Fibroblast of peridontal ligament (primary cell): ENCODE results near the gene UBN1.
"Not testable (repeated sequence)": the region's sequence is repeated elsewhere in the genome, so short reads cannot be mapped to it uniquely, and the experiment has no call there.

Source experiments
- DNase-seq: peaks from one replicate; pipeline ENCODE4 v3.0.0-alpha.2; 2010; ENCODE audit errors: extremely low read depth

The UBN1 gene

DNA sequence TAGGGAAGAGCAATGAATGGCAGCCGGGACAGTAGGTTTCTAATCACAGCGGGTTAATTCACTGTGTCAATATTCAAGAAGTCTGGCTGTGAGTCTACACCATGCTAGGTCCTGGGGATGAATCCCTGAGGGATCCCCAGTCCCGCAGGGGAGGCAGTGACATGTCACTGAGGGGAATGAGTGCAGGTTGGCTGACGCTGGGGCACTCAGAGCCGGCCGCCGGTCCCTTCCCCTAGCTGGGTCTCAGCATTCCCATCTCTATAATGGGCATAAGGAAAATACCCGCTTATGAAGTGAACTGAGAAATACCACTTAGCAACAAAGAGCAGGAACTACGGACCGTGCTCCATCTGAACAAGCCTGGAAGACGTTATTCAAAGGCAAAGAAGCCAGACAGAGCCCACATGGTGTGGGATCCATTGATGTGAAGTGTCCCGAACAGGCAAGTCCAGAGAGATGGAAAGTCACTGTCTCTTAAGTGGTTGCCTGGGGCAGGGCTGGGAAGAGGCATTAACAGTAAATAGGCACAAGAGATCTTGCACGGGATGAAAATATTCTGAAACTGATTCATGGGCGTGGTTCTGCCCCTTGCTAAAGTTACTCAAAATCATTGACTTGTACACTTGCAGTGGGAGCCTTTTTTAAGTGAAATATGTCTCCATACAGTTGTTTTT, 57.8 kb downstream of the UBN1 start:
- no peak for DNase-seq

DNA sequence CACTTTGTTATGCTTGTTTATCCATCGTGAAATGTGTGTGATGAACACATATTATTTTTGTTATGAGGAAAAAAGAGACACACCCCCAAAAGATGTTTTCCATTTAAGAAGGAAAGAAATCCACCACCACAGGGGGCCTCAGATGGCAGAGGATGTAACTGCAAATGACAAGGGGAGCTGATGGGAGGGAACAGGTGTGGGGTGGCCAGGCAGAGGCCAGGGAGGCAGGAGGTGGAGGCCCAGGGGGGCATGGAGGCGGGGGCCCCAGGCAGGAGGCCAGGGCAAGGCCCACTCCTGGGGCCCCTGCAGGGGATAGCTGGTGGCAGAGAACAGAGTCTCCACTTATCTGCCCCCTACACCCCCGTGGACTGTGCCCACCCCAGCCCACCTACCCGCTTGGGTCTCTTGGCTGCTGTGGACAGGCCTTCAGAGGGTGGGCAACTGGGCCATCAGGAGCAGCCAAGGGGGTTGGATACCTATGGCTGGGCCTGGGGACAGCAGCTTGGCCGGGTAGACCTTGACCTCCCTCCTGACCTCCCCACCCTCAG, 61.6 kb downstream of the UBN1 start:
- DNase-seq: no peak

DNA sequence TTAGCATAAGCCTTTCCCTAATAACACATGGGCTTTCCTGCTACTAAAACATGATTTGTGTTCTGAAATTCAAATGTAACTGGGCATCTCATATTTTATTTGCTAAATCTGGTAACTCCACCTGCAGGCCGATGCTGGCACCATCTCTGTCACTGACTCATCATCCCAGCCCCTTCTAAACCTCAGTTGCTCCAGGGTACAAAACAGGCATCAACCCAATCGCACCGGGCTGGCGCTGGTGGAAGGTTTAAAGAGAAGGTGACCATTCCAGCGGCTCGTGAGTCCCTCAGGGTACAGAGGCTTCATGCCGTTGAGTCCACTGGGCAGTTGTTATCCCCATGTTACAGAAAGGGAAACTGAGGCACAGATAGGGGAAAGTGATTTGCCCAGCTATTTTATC, 62.5 kb downstream of the UBN1 start:
- no peak for DNase-seq

DNA sequence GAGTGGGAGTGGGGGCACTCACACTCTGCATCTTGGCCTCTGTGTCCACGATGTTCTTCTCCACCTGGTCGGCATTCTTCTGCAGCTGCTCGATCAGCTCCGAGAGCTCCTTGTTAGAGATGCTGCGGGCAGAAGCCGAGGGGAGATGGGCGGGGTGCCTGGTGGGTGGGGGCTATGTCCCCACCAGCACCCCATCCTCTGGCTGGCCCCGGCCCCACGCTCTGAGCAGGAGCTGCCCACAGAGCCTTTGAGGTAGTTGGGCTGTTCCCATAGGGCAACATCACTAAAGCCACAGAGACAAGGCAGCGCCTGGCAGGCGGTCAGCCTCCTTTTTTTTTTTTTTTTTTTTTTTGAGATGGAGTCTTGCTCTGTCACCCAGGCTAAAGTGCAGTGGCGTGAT, 63.5 kb downstream of the UBN1 start:
- DNase-seq: no peak

DNA sequence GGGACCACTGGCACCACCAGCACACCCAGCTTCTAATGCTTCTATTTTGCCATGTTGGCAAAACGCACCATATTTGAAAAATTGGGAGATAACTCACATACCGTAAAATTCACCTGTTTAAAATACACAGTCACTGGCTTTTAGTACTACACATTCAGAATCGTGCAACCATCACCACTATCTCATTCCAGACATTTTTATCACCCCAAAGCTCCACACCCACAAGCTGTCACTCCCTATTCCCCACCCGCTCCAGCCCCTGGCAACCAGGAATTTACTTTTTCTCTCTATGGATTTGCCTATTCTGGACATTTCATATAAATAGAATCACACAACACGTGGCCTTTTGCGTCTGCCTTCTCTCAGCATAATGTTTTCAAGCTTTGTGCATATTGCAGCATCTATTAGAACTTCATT, 64.7 kb downstream of the UBN1 start:
- peak; percentile 48 for DNase-seq

DNA sequence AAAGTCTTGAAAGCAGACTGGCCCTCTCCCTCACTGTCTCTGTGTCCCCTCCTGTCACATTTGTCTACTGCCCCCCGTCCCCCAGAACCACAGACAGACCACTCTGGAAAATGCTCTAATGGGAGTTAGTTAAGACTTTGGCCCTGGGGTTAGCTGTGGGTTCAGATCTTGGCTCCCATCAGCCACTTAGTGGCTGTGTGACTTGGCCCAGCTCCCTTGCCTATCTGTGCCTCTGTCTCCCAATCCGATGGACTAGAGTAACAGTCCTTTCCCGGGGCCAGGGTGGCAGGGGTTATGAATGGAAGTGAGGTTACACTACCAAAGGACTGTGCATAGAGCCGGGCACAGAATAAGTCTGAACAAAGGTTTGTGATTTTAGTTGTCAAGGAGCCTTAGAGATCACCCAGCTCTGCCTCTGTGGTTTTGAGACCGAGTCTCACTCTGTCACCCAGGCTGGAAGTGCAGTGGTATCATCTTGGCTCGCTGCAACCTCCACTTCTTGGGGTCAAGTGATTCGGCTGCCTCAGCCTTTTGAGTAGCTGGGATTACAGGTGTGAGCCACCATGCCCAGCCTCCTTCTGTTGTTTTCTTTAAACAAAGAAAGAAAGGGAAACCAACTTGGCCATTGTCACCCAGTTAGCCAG, 66.0 kb downstream of the UBN1 start:
- DNase-seq: no peak

DNA sequence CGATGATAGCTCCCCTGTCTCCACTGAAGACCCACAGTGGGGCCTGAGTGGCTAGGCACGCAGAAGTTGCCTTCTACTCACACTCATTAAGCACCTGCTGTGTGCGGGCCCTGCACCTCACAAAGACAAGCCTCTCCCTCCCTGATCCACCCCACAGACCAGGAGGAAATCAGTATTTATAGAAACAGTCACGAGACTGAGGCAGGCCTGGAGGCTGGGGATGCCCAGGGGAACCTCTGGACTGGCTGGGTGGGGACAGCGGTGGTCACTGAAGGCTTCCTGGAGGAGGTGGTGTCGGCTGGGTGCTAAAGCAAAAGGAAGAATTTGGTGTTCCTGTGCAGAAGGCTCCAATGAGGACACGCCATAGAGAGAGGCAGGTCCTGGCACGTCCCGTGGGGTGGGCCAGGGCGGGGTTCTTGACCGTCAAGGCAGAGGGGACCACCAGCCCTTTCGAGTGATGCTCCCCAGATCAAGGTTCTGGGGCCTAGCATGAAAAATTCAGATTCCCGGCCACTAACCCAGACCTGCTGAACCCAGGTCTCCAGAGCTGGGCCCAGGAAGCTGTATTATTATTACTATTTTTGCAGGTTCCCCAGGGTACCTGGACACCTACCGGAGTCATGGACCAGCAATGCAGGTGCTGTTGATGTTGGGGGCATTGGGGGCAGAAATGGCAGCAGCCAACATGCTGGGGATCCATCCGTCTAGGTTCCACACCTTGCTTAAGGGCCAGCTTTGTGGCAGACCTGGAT, 66.7 kb downstream of the UBN1 start:
- no peak for DNase-seq

DNA sequence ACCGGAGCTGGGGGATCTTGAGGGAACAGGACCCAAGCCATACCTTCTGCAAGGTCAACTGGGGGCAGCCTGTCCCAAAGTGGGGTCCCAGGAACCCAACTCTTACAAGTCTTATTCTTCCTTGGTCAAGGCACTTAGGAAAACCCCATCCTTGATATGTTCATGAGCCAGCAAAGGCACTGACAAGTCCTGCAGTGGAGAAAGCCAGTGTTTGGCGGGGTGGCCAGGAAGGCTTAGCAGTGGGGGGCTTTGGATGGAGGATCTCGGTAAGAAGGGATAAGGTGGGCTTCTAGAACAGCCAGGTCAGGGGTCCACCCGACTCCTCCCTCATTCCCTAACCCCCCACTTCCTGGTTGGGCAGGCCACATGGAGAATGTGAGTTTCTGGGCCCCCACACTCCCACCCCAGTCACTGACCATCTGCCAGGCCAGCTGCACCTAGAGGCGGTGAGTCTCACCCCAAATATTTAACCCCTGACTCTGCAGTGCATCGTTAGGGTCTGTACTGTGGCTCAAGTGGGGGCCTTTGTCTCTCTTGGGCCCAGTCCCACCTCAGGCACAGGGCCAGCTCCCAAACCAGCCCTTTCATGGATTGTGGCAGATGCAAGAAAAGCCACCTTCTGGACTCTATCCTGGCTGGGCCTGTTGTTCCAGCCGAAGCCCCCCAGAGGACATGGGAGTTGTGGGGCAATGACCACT, 67.4 kb downstream of the UBN1 start:
- no peak for DNase-seq

DNA sequence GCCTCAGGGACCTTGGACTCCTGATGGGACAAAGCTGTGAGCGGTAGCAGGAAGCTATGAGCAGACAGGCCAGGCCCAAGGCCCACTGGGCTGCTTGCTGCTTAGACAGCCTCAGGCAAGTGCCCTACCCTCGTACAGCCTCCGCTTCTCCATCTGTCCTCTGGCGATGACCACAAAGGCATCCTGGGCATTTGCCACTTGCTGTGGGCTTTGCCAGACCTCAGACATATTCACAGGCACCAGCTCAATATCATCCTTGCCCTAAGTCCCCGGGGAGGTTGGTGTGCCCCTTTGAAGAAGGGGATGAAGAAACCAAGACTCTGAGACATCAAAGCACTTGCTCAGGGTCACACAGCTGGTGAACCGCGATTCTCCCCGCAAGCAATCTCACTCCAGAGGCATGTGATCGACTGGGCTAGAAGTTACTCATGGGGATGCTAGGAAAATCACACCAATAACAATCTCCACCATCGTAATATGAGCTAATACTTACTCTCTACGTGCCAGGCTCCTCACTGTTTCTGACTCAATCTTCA, 68.0 kb downstream of the UBN1 start:
- peak; percentile 96 for DNase-seq

DNA sequence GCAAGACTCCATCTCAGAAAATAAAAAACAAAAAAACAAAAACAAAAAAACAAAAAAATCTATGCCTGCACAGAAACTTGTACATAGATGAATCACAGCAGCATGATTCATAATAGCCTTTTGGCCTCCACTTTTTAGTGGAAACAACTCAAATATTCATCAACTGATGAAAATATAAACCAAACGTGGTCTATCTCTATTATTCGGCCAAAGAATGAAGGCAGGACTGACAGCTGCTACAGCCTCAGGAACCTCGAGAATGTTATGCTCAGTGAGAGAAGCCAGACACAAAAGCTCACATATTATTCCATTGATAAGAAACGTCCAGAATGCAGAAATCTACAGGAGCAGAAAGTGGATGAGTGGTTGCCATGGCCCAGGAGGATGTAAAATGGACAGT, 69.8 kb downstream of the UBN1 start:
- peak; percentile 79 for DNase-seq

DNA sequence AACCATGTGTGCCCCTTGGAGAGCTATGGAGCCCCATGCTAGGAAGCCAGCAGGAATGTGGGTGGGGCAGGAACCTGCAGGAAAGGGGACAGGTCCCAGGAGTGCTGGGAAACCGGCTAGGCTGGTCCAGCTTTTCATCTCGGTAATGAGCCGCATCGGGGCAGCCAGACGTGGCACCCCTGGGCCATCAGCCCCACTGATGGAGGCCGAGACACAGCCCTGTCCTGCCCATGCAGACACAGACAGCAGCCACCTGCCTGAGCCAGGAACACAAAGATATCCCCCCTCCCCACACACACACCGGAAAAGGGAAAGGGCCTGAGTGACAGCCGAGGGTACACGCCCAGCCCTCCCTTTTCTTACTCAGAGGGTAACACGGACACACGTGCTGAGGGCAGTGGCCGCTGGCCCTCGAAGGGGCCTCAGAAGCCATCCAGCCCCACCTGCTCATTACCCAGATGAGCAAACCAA, 71.5 kb downstream of the UBN1 start:
- DNase-seq: no peak

DNA sequence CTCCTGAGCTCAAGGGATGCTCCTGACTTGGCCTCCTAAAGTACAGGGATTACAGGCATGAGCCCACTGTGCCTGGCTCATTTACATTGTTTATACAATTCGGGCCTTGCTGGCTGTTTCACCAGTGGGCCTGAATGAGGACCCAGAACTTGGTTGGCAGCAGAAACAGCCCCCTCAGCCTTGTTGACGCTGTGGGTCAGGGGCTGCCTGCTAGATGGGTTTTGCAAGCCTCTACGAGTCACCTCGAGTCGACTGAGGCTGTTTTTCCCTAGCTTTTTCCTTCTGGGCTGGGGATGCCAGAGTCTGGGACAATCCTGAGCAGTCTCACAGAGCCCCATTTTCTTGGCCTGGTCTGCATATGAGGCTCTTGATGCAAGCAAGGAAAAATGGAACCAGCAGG, 73.5 kb downstream of the UBN1 start:
- DNase-seq: peak; percentile 69

DNA sequence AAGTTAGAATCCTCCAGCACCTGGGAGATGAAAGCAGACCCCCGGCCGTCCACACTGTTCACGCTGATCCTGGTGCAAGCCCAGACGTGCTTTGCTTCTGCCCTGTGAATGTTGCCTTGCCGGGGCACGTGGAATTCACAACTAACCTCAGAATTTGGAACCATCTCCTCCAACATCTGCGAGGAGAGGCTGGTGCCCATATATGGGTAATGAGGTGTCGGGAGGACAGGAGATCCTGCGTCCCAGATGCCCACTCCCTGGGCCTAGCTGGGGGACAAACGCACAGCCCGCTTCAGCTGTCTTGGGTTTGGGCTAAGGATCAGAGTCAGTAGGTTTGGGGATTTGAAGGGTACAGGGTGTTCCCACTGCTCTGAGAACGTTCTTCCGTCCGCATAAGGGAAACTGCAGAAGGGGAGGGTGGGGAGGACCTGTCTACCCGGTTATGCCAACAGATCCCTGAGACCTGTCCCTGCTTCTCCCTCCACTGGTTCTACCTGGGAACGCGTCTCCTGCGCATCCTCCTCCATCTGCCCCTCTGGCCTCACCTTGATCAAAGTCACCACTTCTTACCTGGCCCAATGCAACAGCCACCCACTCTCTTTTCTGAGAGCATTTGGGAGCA, 75.6 kb downstream of the UBN1 start:
- no peak for DNase-seq

DNA sequence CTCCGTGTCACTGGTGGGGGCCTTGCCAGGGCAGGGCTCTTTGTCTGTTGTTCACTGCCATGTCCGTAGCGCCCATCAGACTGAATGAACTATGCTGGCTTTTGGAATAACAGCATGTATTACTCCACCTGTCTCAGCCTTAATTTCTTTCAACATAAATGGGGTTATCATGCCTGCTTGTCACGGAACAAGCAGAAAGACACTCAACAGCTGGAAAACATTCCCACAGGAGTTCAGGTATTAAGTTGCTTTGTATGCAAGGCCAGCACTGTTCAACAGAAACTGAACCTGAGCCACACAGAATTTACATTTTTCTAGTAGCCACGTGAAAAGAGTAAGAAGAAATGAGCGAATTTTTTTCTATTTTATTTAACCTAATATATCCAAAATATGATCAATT, 76.6 kb downstream of the UBN1 start:
- DNase-seq: no peak

DNA sequence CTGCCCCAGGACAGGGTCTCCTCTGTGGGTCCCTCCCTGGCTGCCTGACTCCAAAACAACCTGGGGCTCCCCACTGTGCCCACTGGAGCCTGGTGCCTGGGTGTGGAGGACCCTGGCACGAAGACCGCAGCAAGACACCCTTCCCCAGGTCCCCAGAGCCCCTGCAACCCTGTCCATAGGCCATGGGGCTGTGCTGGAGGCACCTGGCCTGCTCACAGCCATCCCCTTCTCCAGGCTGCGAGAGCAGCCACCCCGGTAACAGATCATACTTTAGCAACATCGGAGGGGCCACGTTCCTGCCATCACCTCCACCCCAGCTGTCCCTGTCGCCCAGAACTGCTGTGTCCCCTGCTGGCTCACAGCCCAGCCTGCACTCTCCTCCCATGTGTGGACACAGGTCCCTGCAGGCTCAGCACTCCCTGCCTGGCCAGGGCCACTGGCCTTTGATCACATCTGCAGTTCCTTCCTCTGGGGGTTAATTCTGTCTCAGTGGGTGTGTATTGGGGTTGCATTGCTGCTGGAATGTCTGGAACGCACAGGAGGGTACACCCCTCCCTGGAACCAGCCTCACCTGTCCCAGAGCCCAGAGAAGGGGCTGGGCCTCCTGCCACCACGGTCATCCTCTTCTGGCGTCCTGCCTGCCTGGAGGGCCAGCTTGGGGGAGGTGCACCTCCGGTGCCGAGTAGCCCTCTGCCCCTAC, 77.5 kb downstream of the UBN1 start:
- DNase-seq: no peak

DNA sequence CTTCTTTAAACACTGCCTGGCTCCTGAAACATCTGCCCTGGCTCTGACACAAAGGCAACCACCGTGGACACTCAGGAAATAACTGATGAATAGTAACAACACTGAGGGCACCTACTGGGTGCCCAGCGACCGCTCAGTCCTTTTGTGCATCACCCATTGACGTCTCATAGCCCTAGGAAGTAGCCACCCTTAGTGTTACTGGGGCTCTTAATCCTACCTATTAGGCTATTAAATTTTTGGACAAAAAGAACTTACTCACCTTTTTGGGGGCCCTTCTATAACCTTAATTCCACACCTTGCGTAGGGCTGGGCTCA, 78.0 kb downstream of the UBN1 start:
- DNase-seq: no peak

DNA sequence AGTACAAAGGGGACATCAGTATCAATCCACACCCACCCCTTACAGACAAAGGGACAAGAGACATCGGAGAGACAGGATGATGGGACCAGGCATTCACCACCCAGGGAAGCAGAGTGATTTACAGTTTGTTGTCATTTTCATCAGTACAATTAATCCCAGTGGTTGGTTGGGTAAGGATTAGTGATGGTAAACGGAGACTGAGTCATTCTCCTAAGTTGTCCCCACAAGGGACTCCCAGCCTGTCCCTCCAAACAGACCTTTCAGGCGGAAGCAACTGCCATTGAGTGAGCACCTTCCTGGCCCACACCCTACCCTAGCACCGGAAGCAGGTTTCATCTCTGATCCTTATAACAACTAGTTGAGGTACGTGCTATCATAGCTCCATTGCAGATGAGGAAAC, 78.5 kb downstream of the UBN1 start:
- no peak for DNase-seq

DNA sequence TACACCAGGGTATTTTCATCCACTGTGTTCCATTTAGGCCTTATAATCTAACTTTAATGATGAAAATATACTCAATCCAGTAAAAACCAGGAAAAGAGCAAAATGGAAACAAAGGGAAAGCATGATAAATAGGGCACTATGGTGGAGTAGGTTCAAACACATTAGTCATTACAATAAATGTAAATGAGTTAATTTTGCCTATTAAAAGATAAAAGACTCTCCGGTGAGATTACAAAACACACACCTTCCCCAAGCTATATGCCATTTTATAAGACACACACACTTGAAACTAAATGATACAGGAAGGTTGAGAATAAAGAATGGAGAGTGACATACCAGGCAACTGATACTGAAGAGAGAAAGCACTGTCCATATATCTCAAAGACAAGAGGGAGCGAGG, 79.6 kb downstream of the UBN1 start:
- DNase-seq: no peak

DNA sequence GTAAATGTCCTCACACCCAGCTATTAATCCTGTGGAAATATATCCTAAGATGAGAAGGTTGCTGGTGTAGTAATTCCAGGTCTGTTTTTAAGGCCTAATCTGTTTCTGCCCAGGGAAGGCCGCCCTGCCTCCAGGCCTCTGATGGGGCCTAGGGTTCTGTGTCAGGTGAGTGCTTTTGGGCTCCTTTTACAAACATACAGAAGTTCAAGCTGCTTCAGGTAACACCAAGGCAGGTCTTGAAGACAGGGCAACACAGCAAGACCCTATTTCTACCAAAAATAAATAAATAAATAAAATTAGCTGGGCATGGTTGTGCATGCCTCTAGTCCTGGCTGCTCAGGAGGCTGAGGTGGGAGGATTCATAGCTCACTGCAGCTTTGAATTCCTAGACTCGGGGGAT, 80.4 kb downstream of the UBN1 start:
- no peak for DNase-seq

DNA sequence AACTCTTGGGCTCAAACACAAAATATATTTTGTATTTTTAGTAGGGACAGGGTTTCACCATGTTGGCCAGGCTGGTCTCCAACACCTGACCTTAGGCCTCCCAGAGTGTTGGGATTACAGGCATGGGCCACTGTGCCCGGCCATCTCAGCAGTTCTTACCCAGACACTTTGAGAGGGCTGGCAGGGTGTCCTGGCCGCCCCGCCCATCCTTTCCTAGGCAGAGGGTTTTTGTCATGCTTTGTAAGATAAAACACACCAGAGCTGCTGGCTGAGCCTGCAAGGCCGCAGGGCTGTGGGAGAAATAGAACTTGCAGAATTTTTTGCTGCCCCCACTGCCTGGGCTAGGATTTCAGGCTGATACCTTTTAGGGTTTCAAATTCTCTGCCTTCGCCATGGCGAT, 80.9 kb downstream of the UBN1 start:
- no peak for DNase-seq

DNA sequence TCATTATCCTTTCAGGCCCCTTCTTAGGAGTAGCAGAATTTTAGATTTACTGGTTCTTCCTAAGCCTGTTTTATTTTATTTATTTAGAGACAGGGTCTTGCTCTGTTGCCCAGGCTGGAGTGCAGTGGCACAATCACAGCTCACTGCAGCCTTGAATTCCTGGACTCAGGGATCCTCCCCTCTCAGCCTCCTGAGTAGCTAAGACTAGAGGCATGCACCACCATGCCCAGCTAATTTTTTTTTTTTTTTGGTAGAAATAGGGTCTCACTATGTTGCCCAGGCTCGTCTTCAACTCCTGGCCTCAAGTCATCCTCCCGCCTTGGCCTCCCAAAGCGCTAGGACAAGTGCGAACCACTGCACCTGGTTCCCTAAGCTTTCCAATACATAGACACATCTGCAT, 82.3 kb downstream of the UBN1 start:
- DNase-seq: not testable (repeated sequence)
